Measurements from ENCODE around the gene CDKN2C. TPM values are rescaled to one million over a fixed set of nuclear protein-coding genes. Genes with fewer than 3 reads are reported as not detected.

CDKN2C gene
- total RNA-seq, 2 experiments from 2014 or later = 18.4 to 20.7 TPM

DNA sequence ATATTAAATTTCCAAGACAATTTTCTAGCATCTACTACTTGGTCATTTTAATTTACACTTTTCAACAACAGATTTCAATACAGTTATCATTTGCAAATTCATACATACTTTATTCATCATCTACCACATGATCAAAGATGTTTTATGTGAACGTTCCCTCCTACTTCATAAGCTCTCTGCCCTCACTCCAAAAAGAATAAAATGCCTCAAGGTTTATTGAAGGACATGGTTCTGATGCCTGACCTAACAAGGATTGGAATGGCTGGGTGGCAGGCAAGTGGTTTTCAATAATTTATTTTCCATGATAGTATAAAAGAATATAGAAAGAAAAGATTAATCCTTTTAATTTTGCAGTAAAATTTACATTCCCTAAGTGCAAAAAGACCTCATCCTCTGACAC lies 5.4 kb downstream of the CDKN2C start:
- H3K9me3 Mint-ChIP-seq = no peaks in the 10 kb centered on the region

DNA sequence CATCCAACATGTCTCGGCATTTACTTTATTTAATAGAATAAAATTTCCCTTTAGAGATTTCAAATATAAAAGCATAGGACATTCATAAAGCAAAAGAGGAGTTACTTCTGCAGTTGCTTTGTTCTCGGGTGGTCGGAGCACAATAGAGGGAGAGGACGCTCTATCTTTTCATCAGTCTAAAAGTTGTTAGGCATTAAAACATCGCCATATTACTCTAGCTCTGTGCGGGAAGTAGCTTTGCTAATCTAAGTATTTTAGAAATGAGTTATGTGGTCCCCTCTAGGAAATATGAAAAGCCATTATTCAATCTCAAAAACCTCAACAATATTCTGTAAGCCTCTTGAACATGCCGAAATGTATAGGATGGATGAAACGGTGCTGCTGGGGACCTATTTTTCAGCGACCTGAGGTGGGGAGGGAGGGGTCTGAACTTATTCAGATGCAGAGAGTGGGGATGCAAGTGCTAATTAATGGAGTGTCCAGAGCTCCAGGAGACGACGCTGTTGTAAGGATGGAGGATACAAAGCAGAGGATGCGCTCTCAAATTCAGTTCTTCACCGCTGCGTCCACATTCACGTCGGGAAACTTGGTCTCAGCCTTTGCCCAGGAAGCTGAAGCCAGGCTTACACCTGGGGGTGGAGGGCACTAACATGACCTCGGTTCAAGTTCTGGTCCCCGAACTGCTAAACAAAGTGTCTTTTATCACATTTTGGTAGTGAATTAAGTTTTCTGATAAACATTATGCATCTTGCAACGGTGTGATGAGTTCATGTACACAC lies 6.3 kb downstream of the CDKN2C start:
- Mint-ChIP-seq H3K4me3 (peak overlapping the region; percentile 76), H3K4me1 (ENCODE audit: low read depth) (peaks cover 26% of the 10 kb centered on the region)

More for the DNA sequence above, 5.4 kb downstream of the CDKN2C start:
- peaks cover 20% of the 10 kb centered on the region for H3K27me3 Mint-ChIP-seq
- ATAC-seq (no peak), DNase-seq (no peak)
- intact Hi-C loops (cut with micrococcal nuclease) = no loop called here
- H3K36me3 Mint-ChIP-seq (ENCODE audit: low read depth) = peaks cover 7% of the 10 kb centered on the region
- H3K27ac Mint-ChIP-seq = no peak overlapping the region
- TF ChIP-seq, protein P1, sequence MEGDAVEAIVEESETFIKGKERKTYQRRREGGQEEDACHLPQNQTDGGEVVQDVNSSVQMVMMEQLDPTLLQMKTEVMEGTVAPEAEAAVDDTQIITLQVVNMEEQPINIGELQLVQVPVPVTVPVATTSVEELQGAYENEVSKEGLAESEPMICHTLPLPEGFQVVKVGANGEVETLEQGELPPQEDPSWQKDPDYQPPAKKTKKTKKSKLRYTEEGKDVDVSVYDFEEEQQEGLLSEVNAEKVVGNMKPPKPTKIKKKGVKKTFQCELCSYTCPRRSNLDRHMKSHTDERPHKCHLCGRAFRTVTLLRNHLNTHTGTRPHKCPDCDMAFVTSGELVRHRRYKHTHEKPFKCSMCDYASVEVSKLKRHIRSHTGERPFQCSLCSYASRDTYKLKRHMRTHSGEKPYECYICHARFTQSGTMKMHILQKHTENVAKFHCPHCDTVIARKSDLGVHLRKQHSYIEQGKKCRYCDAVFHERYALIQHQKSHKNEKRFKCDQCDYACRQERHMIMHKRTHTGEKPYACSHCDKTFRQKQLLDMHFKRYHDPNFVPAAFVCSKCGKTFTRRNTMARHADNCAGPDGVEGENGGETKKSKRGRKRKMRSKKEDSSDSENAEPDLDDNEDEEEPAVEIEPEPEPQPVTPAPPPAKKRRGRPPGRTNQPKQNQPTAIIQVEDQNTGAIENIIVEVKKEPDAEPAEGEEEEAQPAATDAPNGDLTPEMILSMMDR (IDR thresholded peaks at IDR 0.05) = no peak
- CTCF ChIA-PET = no interaction called here
- no peak overlapping the region for H3K4me3 Mint-ChIP-seq
- peaks cover 35% of the 10 kb centered on the region for H3K4me1 Mint-ChIP-seq (ENCODE audit: low read depth)
- POLR2A ChIA-PET = interaction anchor here (0.6 kb wide), 1 partner anchor 54 kb away, joined by 4 read pairs; no protein-coding TSS in a partner anchor

DNA sequence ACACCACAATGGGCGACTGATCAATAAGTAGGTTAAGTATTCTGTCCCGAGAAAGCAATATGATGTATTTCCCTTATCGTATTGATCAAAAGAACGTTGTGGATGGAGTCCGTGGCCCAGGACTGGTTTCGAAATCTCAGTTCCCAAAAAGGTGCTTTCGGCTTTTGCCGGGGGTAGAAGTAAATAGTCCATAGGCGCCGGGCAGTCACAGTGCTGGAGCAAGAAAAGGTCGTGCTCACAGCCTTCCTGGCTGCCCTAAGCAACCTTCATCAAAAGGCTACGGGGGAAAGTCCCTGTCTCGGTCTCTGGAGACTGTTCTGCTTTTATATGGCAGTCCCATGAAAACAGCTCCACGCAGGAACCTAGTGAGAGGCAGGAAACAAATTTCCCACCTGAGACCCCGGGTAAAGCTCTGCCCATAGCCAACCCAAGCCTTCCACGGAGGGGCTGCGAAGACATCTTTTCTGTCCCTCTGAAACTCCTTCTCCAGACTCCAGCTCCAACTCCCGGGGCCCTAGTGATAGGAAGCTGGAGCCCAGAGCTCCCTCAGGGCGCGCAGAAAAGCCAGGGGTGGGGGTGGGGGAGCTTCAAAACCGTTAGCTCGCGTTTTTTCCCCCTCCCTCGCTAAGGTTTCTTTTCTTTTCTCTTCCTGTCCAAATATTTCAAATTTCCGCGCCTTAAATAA lies 7.0 kb downstream of the CDKN2C start:
- DNase-seq (peak; percentile 39), ATAC-seq (peak; percentile 52)
- Mint-ChIP-seq H3K4me1 (ENCODE audit: low read depth) (peaks cover 22% of the 10 kb centered on the region), H3K27me3 (peaks cover 19% of the 10 kb centered on the region), H3K36me3 (ENCODE audit: low read depth) (peaks cover 7% of the 10 kb centered on the region), H3K4me3 (peak overlapping the region; percentile 76), H3K27ac (peak overlapping the region; percentile 69), H3K9me3 (no peaks in the 10 kb centered on the region)
- TF ChIP-seq, protein P1 (IDR thresholded peaks at IDR 0.05) = no peak
- intact Hi-C loops (cut with micrococcal nuclease) = no loop called here
- ChIA-PET POLR2A (interaction anchor here (0.7 to 3.9 kb wide), 4 partner anchors 9 to 47 kb away, joined by 3 to 35 read pairs (median 15); partner anchors contain the start of gene FAF1), CTCF (interaction anchor here (0.8 to 2.5 kb wide), 6 partner anchors 9 to 214 kb away, joined by 3 to 11 read pairs (median 4); partner anchors contain the start of gene FAF1)

More for the DNA sequence above, 6.3 kb downstream of the CDKN2C start:
- ChIA-PET POLR2A (interaction anchor here (3.2 to 3.9 kb wide), 2 partner anchors 8 to 16 kb away, joined by 27 to 35 read pairs; partner anchors contain the start of gene FAF1), CTCF (interaction anchor here (0.8 to 2.5 kb wide), 4 partner anchors 15 to 215 kb away, joined by 3 to 11 read pairs (median 5); partner anchors contain the start of gene FAF1)
- TF ChIP-seq, protein P1 (IDR thresholded peaks at IDR 0.05) = no peak
- H3K36me3 Mint-ChIP-seq (ENCODE audit: low read depth) = peaks cover 7% of the 10 kb centered on the region
- H3K9me3 Mint-ChIP-seq = no peaks in the 10 kb centered on the region
- no peak for DNase-seq
- ATAC-seq = no peak
- intact Hi-C loops (cut with micrococcal nuclease) = no loop called here
- H3K27ac Mint-ChIP-seq = peak overlapping the region; percentile 69
- H3K27me3 Mint-ChIP-seq = peaks cover 19% of the 10 kb centered on the region

DNA sequence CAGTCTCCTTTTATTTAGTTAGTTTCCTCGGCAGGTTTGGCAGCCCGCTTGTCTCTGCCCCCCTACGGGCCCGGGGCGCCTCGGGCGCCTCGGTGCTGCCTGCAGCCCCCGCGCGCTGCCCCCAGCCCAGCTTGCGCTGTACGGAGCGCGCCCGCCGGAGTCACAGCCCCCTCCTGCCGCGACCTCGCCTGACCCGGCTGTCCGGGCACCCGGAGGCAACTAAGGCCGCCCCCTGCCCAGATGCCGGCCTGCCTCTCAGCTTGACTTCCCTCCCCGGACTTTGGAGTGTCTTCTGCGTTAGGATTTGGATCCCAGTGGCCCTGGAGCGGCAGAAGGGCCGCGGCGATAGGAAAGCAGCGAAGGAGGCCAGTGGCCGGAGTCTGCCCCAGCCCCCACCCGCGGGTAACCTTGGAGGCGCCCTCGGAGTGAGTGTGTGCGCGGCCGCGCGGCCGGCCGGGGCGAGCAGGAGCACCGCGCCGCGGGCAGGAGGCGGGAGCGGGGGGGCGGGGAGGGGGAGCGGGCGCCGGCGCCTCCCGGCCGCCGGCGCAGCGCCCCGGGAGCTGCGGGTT lies 7.6 kb downstream of the CDKN2C start:
- intact Hi-C loops (cut with micrococcal nuclease) = no loop called here
- peaks cover 21% of the 10 kb centered on the region for H3K4me1 Mint-ChIP-seq (ENCODE audit: low read depth)
- ChIA-PET CTCF (interaction anchor here (1.0 to 2.5 kb wide), 5 partner anchors 10 to 211 kb away, joined by 3 to 11 read pairs (median 5); partner anchors contain the start of gene FAF1), POLR2A (interaction anchor here (0.7 to 3.9 kb wide), 5 partner anchors 9 to 194 kb away, joined by 3 to 35 read pairs (median 3); partner anchors contain the start of gene FAF1)
- H3K36me3 Mint-ChIP-seq (ENCODE audit: low read depth) = peaks cover 7% of the 10 kb centered on the region
- TF ChIP-seq, protein P1 (IDR thresholded peaks at IDR 0.05) = no peak
- peak overlapping the region; percentile 69 for H3K27ac Mint-ChIP-seq
- ATAC-seq (peak; percentile 61), DNase-seq (peak; percentile 23)
- H3K4me3 Mint-ChIP-seq = peak overlapping the region; percentile 76
- peaks cover 19% of the 10 kb centered on the region for H3K27me3 Mint-ChIP-seq
- no peaks in the 10 kb centered on the region for H3K9me3 Mint-ChIP-seq
